Aorta (tissue), 5 donors: ENCODE results near the gene MBOAT1. TPM values are rescaled to one million over a fixed set of nuclear protein-coding genes. Genes with fewer than 3 reads are reported as not detected.
"Not testable (repeated sequence)": the region's sequence is repeated elsewhere in the genome, so short reads cannot be mapped to it uniquely, and the experiment has no call there.

Experiments
- ATAC-seq: fragments of 200-7000 bp; cut with Tn5 transposase; one replicate; pipeline ENCODE4 v1.9.1; 2022; ENCODE audit warnings: moderate library complexity; ENCODE audit not compliant: low FRiP score
- DNase-seq, 2 donors: peaks; one replicate each; pipeline ENCODE4 v3.0.0-alpha.2; 2020
- H3K27ac ChIP-seq, 2 donors: one replicate each; pipeline ENCODE4 v1.5.1; 2013; ENCODE audit warnings: low read length in 2 of 2, mild to moderate bottlenecking in 2 of 2, moderate library complexity in 2 of 2, control low read depth in 1 of 2, inconsistent platforms in 1 of 2, low read depth in 1 of 2
- H3K27me3 ChIP-seq, 2 donors: one replicate each; pipeline ENCODE4 v1.6.1; 2013; ENCODE audit warnings: control low read depth in 1 of 2, low read length in 1 of 2, mild to moderate bottlenecking in 1 of 2, moderate library complexity in 1 of 2; ENCODE audit not compliant: insufficient read depth in 2 of 2, control insufficient read depth in 1 of 2
- H3K36me3 ChIP-seq, 2 donors: one replicate each; pipeline ENCODE4 v1.6.1; 2013; ENCODE audit warnings: control low read depth in 1 of 2, low read length in 1 of 2, mild to moderate bottlenecking in 1 of 2; ENCODE audit not compliant: insufficient read depth in 2 of 2, control insufficient read depth in 1 of 2
- H3K4me1 ChIP-seq, 2 donors: one replicate each; pipeline ENCODE4 v1.6.1; 2013; ENCODE audit warnings: low read length in 2 of 2, control low read depth in 1 of 2, mild to moderate bottlenecking in 1 of 2, moderate library complexity in 1 of 2; ENCODE audit not compliant: insufficient read depth in 2 of 2, control insufficient read depth in 1 of 2
- H3K4me3 ChIP-seq, 2 donors: one replicate each; pipeline ENCODE4 v1.5.1; 2013; ENCODE audit warnings: low read length in 2 of 2, control low read depth in 1 of 2, mild to moderate bottlenecking in 1 of 2
- H3K9me3 ChIP-seq: one replicate; pipeline ENCODE4 v1.6.1; 2013; ENCODE audit warnings: mild to moderate bottlenecking, low read length; ENCODE audit not compliant: control insufficient read depth
- WGBS, 2 donors: extraction: QIAGEN DNeasy Blood & Tissue Kit; methylation state at CpG; one replicate each; pipeline ENCODE4 v1.1.7; 2013; 5-methylcytosine and 5-hydroxymethylcytosine counted together
- intact Hi-C, 2 donors: fragments of 100-400 bp; cut with DNase I; formaldehyde crosslinking; loops; one replicate each; pipeline versions ENCODE4 v1.14.2 to v1.15.0; 2022
- polyA plus RNA-seq, 2 donors: library from polyadenylated mRNA; stranded (reverse); fragments of 200-250 nt; gene quantifications; one replicate each; pipeline ENCODE4 v1.2.3, GENCODE V29; 2013
- total RNA-seq, 2 donors: library from RNA; stranded (reverse); fragmentation: NEBNext Ultra II Directional; extraction: Animal tissue kit (Norgen Biotek cat#: 25700); gene quantifications; one replicate each; pipeline ENCODE4 v1.2.1, GENCODE V29; 2021
- donor health status: healthy with polysubstance abuse.
- donor health status: Bipolar disorder and iron deficiency.
- donor health status: DM: no; HTN: no; CAD: no.
- donor health status: DM: no; HTN: no; CAD: no.
- donor health status: DM: yes; HTN: yes; CAD: no.

Gene MBOAT1
- total and polyA plus RNA-seq, 4 donors = 2.5 to 13.8 (median 5.5) TPM

GRCh38 chr6:20251525-20251924 is 39.3 kb upstream of the MBOAT1 start:
- intact Hi-C loops = no loop called here
- DNase-seq (no peak), ATAC-seq (no peak)
- Histone ChIP-seq H3K4me3 (no peak overlapping the region), H3K4me1 (no peaks in the 10 kb centered on the region), H3K36me3 (no peaks in the 10 kb centered on the region), H3K9me3 (no peaks in the 10 kb centered on the region), H3K27ac (no peak overlapping the region), H3K27me3 (no peaks in the 10 kb centered on the region)
- 81 to 87% methylated on average over 5 of the region's 5 CpGs for WGBS, 2 donors

DNA sequence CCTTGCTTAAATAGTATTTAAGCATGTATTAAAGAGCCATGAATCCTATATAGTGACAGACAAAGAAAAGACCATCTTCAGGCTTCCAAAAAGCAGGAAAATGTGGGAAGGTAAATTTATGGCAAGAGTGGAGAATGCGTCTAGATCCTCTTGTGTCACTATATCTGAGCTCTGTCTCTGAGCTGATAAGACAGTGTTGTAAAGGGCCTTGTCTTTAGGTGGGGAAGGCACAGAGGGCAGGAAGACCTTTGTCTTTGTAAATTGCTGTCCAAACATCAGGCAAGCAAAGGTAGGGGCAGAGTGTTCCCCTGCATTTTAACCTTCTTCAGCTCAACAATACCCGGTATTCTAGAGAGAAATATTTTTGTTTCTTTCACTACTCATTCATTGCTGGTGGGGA is 33.9 kb upstream of the MBOAT1 start:
- Histone ChIP-seq H3K27ac (no peak overlapping the region), H3K36me3 (no peaks in the 10 kb centered on the region), H3K4me1 (no peaks in the 10 kb centered on the region), H3K4me3 (no peak overlapping the region), H3K27me3 (no peaks in the 10 kb centered on the region), H3K9me3 (no peaks in the 10 kb centered on the region)
- intact Hi-C loops = no loop called here
- 47 to 49% methylated on average over 2 of the region's 2 CpGs for WGBS, 2 donors
- DNase-seq = no peak
- no peak for ATAC-seq

- H3K27me3 ChIP-seq, H3K4me3 ChIP-seq, H3K27ac ChIP-seq, ATAC-seq, intact Hi-C loops, H3K4me1 ChIP-seq, DNase-seq, H3K36me3 ChIP-seq, H3K9me3 ChIP-seq: not testable (repeated sequence)
- WGBS, 2 donors = 97 to 98% methylated on average over 25 to 29 of the region's 29 CpGs
These were observed 32.8 kb upstream of the MBOAT1 start for GRCh38 chr6:20244807-20245681.

GRCh38 chr6:20243288-20243687 is 31.0 kb upstream of the MBOAT1 start:
- Histone ChIP-seq H3K36me3 (no peaks in the 10 kb centered on the region), H3K27me3 (no peaks in the 10 kb centered on the region), H3K27ac (no peak overlapping the region), H3K4me3 (no peak overlapping the region), H3K4me1 (no peaks in the 10 kb centered on the region), H3K9me3 (no peaks in the 10 kb centered on the region)
- intact Hi-C loops = no loop called here
- DNase-seq (no peak), ATAC-seq (no peak)
- WGBS, 2 donors = 86 to 91% methylated on average over 1 of the region's 1 CpG

DNA sequence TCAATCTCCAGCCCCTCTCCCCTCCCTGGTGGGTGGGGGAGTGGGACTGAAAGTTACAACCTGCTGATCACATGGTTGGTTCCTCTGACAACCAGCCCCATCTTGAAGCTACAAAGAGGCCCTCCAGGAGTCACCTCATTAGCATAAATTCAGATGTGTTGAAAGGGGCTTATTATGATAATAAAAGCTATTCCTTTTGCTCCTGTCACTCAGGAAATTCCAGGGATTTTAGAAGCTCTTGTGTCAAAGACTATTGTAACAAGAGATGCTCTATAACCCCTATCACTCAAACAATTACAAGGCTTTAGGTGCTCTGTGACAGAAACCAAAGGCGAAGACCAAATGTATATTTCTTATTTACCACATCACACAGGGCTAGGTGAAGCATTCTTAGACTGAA is 30.1 kb upstream of the MBOAT1 start:
- intact Hi-C loops = no loop called here
- no peak overlapping the region for H3K4me3 ChIP-seq
- no peak for ATAC-seq
- no peaks in the 10 kb centered on the region for H3K4me1 ChIP-seq
- 92 to 95% methylated on average over 1 of the region's 1 CpG for WGBS, 2 donors
- H3K27me3 ChIP-seq = no peaks in the 10 kb centered on the region
- no peak for DNase-seq
- no peaks in the 10 kb centered on the region for H3K36me3 ChIP-seq
- H3K27ac ChIP-seq = no peak overlapping the region
- H3K9me3 ChIP-seq = no peaks in the 10 kb centered on the region

DNA sequence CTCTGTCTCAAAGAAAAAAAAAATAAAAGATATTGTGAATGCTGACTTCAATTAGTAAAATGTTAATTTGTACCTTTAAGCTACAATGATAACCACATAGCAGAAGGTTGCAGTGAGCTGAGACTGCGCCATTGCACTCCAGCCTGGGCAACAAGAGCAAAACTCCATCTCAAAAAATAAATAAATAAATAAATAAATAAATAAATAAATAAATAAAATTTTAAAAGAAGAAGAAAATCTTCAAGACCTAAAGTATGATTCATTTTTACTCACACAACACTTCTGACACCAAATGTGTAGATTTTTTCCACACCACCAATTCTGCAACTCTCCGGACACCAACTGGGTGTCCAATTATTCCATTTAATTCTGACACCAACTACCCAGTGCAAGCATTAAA is 28.8 kb upstream of the MBOAT1 start:
- H3K9me3 ChIP-seq = no peaks in the 10 kb centered on the region
- no peaks in the 10 kb centered on the region for H3K4me1 ChIP-seq
- DNase-seq (no peak), ATAC-seq (no peak)
- intact Hi-C loops = no loop called here
- H3K27me3 ChIP-seq = no peaks in the 10 kb centered on the region
- H3K36me3 ChIP-seq = no peaks in the 10 kb centered on the region
- WGBS, 2 donors = 97 to 98% methylated on average over 2 of the region's 2 CpGs
- H3K4me3 ChIP-seq = no peak overlapping the region
- H3K27ac ChIP-seq = no peak overlapping the region

DNA sequence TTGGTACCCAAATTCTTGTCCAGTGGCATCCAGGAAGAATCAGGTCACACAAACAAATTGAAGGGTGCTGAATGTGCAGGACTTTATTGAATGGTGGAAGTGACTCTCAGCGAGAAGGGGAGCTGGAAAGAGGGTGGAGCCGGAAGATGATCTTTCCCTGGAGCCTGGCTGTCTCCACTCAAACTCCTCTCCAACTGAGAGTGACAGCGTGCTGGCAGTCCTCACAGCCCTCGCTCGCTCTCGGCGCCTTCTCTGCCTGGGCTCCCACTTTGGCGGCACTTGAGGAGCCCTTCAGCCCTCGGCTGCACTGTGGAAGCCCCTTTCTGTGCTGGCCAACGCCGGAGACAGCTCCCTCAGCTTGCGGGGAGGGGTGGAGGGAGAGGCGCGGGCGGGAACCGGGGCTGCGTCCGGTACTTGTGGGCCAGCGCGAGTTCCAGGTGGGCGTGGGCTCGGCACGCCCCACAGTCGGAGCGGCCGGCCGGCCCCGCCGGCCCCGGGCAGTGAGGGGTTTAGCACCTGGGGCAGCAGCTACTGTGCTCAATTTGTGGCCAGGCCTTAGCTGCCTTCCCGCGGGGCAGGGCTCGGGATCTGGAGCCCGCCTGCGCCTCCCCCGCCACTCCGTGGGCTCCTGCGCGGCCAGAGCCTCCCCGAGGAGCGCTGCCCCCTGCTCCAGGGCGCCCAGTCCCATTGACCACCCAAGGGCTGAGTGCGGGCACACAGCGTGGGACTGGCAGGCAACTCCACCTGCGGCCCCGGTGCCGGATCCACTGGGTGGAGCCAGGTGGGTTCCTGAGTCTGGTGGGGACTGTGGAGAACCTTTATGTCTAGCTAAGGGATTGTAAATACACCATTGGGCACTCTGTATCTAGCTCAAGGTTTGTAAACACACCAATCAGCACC is 26.7 kb upstream of the MBOAT1 start:
- H3K36me3 ChIP-seq = no peaks in the 10 kb centered on the region
- H3K4me1 ChIP-seq = no peaks in the 10 kb centered on the region
- no peaks in the 10 kb centered on the region for H3K27me3 ChIP-seq
- DNase-seq (no peak), ATAC-seq (no peak)
- 94% methylated on average over 43 to 47 of the region's 47 CpGs for WGBS, 2 donors
- H3K27ac ChIP-seq = no peak overlapping the region
- intact Hi-C loops = no loop called here
- no peaks in the 10 kb centered on the region for H3K9me3 ChIP-seq
- no peak overlapping the region for H3K4me3 ChIP-seq

GRCh38 chr6:20237677-20238460 is 25.6 kb upstream of the MBOAT1 start:
- Histone ChIP-seq H3K4me3 (no peak overlapping the region), H3K4me1 (no peaks in the 10 kb centered on the region), H3K36me3 (no peaks in the 10 kb centered on the region), H3K9me3 (no peaks in the 10 kb centered on the region), H3K27ac (no peak overlapping the region), H3K27me3 (no peaks in the 10 kb centered on the region)
- intact Hi-C loops = no loop called here
- DNase-seq = no peak
- WGBS, 2 donors = 87 to 91% methylated on average over 10 of the region's 10 CpGs
- no peak for ATAC-seq
